ENCODE results near the gene SAMD15.
A peak's percentile ranks its signal among the peaks of the same experiment; 100 is the strongest.
"Not testable (repeated sequence)": the region's sequence is repeated elsewhere in the genome, so short reads cannot be mapped to it uniquely, and the experiment has no call there.

SAMD15 gene

DNA sequence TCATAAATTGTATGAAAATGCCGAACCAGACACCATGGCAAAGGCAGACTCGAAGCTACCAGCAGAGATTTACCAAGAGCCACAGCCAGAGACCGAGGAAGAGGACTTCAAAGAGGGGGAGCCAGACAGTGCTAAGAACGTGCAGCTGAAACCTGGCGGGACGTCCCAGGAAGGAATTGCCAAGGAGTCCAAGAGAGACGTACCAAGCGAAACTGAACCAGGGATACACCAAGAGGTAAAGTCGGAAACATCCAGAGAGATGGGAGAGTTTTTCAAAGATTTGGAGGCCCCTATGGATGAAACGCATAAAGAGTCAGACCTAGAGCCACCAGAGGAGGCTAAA, 294 bp downstream of the SAMD15 start:
- no peak for DNase-seq

DNA sequence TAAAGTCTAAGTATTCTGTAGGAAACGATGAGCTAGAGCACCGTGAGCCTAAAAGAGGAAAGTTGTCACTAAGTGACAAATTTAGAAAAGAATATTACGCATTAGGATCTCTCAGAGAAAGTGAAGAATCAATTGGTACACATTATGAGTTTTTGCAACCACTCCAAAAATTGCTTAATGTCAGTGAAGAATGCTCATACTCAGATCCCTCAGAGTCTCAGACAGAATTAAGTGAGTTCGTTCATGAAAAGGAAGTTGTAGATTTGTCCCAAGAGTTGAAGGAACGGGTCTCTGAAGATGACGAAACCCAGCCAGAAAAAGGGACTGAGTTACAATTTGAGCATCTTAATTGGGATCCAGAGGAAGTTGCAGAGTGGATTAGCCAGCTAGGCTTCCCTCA, 1.5 kb downstream of the SAMD15 start:
- DNase-seq = peak; percentile 68

DNA sequence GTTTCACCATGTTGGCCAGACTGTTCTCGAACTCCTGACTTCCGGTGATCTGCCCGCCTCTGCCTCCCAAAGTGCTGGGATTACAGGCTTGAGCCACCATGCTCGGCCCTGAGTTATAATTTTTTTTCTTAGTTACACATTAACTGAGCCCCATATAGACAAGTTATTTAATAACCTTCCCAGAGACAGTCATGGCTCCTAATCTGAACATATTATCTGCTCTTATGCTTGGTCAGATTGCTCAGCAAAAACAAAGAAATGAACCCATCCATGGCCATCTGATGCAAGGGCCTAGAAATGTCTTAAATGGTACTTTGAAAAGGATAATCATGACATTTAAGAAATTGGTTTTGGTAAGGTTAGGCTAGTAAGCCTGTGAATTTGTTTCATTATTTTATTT, 13.0 kb downstream of the SAMD15 start:
- no peak for DNase-seq

DNA sequence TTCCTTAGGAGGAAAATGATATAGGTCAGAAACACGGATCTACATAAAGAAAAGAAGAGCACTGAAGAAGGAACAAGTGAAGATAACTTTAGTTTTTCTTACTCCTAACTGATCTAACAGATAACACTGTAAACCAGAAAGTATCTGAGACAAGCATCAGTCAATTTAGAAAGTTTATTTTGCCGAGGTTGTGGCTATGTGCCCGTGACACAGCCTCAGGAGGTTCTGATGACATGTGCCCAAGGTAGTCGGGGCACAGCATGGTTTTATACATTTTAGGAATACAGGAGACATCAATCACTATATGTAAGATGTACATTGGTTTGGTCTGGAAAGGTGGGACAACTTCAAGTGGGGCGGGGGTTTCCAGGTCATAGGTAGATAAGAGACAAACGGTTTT, 23.0 kb downstream of the SAMD15 start:
- no peak for DNase-seq

DNA sequence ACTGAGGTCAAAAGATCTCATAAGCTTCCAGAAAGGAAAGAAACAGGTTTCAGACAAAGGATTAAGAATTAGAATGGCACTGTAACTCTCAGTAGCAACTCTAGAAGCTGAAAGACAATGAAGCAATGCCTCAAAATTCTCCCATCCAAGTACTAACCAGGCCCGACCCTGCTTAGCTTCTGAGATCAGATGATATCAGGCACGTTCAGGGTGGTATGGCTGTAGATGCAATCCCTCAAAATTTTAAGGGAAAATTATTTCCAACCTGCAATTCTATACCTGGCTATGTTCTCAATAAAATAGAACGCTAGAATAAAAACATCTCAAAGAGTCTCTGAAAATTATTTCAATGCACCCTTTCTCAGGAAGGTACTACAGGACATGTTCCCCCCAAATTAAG, 26.6 kb downstream of the SAMD15 start:
- no peak for DNase-seq

DNA sequence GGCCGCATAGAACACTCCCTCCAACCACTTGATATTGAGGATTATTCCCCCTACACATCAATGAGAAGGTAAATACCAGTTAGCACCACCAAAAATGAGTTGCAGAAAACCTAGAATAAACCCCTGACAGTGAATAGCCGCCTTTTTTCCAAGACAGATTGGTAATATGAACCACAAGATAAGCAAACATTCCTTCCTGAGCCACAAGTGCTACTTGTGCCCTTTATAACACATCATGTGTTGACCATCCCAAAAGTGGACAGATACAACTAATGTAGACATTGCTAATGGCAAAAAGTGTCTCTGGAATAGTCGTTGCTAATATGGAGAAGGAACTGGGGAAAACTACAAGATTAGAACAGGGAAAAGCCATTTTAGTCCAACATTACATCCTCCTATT, 28.9 kb downstream of the SAMD15 start:
- DNase-seq = no peak

DNA sequence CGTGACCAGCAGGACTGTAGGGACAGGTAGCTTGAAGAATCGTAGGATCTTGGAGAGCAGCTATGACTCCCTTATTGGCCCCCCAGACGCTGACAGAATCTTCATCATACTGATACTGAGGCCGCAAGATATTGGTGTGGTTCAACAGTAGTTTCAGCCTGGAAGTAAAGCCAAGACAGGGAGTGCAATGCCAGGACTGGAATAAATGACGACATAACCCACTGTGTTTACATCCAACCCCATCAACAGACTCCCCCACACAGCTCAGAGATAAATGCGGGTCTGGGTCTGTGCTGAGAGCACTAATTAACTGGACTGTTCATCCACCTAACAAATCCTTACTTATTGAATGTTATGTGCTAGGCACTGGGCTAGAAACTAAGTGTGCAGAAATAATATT, 29.5 kb downstream of the SAMD15 start:
- DNase-seq = peak; percentile 28

DNA sequence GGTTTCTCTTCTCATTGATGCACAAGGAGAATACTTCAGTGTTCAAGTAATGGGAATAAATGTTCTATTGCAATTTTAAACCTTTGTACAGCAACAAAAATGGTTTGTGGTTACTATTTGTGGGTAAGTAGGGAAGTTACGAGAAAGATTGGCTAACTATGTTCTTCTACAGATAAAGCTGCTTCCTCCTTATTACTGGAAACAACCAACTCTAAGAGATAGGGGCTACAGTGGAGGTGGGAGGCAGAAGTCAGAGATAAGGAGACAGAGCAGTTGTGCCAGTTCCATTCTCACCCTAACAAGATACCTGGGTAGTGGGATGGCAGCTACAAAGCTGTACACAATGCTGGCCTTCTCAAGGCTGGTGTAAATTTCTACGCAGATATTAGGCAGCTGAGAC, 30.0 kb downstream of the SAMD15 start:
- peak; percentile 58 for DNase-seq

DNA sequence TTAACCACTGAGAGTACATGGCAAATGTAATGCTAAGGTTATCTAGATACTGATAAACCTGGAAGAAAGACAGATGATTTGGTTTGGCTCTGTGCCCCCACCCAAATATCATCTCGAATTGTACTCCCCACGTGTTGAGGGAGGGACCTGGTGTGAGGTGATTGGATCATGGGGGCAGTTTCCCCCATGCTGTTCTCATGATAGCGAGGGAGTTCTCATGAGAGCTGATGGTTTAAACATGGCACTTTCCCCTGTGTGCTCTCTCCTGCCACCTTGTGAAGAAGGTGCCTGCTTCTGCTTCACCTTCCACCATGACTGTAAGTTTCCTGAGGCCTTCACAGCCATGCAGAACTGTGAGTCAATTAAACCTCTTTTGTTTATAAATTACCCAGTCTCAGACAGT, 32.0 kb downstream of the SAMD15 start:
- no peak for DNase-seq

DNA sequence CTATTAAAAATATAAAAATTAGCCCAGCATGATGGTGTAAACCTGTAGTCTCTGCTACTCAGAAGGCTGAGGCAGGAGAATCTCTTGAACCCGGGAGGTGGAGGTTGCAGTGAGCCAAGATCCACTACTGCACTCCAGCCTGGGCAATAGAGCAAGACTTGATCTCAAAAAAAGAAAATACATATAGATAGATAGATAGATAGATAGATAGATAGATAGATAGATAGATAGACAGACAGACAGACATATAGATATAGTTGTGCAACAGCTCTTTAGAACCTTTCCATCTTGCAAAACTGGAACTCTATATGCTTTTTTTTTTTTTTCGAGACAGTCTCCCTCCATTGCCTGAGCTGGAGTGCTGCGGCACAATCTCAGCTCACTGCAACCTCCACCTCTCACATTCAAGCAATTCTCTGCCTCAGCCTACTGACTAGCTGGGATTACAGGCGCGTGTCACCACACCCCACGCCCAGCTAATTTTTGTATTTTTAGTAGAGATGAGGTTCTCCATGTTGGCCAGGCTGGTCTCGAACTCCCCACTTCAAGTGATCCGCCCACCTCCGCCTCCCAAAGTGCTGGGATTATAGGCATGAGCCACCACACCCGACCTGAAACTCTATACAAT, 38.3 kb downstream of the SAMD15 start:
- DNase-seq = not testable (repeated sequence)

DNA sequence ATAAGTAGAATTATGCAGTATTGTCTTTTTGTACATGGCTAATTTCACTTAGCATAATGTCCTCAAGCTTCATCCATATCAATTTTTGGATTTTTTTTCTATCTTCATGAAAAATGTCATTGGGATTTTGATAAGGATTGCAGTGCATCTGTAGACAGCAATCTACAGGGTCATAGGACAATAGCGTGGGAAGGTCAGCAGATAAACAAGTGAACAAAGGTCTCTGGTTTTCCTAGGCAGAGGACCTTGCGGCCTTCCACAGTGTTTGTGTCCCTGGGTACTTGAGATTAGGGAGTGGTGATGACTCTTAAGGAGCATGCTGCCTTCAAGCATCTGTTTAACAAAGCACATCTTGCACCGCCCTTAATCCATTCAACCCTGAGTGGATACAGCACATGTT, 38.9 kb downstream of the SAMD15 start:
- DNase-seq = not testable (repeated sequence)

DNA sequence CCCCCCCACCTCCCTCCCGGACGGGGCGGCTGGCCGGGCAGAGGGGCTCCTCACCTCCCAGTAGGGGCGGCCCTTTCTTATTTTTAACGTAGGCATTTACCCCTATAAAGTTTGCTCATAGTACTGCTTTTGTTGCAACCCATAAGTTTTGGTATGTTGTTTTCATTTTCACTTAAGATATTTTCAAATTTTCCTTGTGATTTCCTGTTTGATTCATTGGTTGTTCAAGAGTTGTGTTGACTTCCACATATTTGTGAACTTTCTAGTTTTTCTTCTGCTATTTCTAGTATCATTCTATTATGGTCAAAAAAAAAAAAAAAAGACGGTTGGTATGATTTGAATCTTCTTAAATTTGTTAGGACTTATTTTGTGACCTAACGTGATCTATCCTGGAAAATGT, 39.7 kb downstream of the SAMD15 start:
- DNase-seq = peak; percentile 65

DNA sequence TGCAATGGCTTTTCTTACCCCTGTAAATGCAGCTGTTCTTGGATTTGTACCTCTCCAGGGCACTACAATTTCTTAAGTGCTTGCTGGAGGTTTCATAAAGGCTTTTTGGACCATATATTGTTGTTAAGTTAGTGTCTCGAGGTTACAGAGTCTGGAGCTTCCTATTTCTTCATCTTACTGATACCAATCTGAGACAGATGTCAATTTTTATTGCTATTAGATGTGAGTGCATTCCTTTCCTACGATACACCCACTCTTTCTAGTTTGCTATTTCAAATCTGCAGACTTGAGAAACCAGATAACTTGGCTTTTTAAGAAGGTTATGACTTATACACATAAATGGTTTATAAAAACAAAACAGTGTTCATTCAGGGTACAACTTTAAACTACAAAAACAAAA, 44.0 kb downstream of the SAMD15 start:
- DNase-seq = no peak

DNA sequence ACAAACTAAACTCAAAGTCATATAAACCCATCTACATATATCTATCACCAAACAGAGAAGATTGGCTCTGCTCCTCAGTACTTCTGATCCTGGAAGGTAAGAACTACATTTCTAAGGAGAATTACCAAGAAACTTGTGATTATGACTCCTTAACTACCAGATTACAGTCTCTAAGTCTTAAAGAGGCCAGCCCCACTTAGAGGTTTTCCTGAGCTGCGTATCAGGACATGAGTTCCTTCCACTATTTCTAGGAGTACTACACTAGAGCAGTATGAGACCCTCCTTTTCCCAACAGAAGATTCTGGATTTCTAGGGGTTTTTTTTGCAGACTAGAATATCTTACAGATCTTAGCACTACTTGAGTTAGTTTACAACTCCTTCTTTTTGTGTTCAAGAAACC, 46.2 kb downstream of the SAMD15 start, which contains the start of gene NOXRED1:
Gene NOXRED1 (minus strand): TSS at position 101 of the 400 bp plus-strand sequence. CDS start 634 bp downstream, outside the sequence.
- DNase-seq = no peak

DNA sequence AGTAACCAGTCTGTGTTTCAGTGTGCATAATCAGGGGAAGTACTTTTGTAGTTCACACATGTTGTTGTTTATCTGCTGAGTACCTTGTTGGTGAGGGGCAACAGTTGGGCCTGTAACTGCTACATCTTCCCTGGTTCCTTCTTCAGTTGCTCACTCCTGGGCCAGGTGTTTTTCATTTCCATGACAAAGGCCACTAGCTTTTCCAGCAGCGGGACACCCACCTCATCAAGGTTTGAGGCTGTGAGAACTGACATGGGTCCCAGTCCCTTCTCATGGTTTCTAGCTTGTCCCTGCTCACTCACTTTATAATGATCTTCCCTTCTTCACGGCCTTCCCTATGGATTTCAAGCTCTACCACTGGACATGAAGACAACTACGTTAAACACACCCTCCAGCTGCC, 47.7 kb downstream of the SAMD15 start:
- no peak for DNase-seq

DNA sequence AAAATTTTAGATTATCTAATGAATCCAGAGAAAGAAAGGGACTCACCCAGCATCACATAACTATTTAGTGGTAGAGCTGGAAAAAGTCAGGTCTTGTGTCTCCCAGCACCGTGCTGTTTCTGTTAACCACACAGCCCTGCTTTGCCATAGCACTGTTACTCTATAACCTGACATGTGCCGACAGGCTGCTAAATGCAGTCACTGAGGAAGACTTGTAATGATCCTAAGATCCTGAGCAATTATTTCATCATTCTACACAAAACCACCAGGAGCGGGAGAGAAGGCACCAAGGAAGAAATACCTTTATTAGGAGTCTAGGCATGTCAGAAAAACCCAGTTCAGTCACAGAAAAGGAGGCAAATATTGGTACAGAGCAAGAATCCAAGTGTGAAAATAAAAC, 49.2 kb downstream of the SAMD15 start:
- no peak for DNase-seq

DNA sequence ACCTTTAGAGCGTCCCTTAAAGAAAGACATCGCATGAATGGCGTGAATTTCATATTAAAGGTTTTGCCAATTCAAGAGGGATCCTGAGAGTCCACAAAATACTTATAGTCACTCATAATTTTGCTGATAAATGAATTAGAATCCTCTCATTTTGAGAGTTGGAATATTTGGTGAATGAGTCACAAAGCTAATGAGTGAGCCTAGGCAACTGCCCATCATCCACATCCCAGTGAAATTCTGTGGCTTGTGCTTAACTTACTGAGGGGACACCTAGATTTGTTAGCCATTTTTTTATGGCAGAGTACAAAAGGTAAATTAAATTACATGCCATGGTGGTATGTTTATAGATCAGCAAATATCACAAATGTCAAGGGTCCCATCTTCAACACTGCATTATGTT, 58.9 kb downstream of the SAMD15 start:
- DNase-seq = no peak

DNA sequence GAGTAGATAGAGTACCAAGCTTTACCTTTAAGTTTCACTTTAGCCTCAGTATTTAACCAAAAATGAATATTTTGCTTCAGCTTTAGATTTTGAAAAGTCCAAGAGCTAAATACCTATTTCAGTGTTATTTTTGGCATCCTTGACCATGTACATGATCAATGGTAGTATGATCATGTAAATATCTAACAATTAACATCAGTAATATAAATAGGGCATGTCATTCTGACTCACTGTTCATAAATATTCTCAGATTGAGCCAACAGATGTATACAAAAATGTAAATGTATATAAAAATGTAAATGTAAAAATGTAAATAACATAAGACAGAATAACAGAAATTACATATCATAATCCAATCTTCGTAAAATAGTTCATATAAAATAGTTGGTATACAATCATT, 61.4 kb downstream of the SAMD15 start:
- no peak for DNase-seq

DNA sequence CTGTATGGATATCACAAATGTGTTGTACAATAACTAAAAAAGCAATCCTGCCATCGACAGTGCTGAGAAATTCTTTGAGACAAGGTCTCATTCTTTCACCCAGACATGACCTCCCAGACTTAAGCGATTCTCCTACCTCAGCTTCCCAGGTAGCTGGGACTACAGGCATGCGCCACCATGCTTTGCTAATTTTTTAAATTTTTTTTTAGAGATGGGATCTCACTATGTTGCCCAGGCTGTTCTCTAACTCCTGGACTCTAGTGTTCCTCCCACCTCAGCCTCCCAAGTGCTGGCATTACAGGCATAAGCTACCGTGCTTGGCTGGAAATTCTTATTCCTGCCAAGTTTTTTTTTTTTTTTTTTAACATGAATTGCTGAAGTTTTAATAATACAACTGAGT, 62.7 kb downstream of the SAMD15 start:
- no peak for DNase-seq
